Measurements from ENCODE around the gene ARMC8.

DNA sequence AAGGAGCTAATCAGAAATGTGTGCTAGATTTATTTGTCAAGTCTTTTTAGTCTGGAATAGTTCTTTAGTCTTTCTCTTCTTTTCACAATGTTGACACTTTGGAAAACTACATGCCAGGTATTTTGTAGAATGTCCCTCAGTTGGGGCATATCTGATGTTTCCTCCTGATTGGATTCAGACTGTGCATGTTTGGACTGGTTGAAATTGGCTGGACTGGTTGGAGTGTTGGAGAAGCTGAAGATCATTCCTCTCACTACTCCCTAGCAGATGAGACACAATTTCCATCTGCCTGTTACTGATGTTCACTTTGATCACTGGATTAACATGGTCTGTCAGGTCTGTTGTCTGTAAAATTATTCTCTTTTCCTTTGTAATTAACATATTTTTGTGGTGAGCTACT, 138.9 kb downstream of the ARMC8 start:
- no peak for TF ChIP-seq RAD21 (conservative IDR thresholded peaks at IDR 0.05 in 1 of 2, IDR thresholded peaks at IDR 0.05 in 1 of 2)
- TF ChIP-seq NR3C1 (IDR thresholded peaks at IDR 0.05): no peak
- no peak for TF ChIP-seq CBX2 (IDR thresholded peaks at IDR 0.05; ENCODE audit: borderline replicate concordance, low read depth)
- TF ChIP-seq, protein P1, sequence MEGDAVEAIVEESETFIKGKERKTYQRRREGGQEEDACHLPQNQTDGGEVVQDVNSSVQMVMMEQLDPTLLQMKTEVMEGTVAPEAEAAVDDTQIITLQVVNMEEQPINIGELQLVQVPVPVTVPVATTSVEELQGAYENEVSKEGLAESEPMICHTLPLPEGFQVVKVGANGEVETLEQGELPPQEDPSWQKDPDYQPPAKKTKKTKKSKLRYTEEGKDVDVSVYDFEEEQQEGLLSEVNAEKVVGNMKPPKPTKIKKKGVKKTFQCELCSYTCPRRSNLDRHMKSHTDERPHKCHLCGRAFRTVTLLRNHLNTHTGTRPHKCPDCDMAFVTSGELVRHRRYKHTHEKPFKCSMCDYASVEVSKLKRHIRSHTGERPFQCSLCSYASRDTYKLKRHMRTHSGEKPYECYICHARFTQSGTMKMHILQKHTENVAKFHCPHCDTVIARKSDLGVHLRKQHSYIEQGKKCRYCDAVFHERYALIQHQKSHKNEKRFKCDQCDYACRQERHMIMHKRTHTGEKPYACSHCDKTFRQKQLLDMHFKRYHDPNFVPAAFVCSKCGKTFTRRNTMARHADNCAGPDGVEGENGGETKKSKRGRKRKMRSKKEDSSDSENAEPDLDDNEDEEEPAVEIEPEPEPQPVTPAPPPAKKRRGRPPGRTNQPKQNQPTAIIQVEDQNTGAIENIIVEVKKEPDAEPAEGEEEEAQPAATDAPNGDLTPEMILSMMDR (IDR thresholded peaks at IDR 0.05): no peak
- TF ChIP-seq, protein P2, sequence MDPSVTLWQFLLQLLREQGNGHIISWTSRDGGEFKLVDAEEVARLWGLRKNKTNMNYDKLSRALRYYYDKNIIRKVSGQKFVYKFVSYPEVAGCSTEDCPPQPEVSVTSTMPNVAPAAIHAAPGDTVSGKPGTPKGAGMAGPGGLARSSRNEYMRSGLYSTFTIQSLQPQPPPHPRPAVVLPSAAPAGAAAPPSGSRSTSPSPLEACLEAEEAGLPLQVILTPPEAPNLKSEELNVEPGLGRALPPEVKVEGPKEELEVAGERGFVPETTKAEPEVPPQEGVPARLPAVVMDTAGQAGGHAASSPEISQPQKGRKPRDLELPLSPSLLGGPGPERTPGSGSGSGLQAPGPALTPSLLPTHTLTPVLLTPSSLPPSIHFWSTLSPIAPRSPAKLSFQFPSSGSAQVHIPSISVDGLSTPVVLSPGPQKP (IDR thresholded peaks at IDR 0.05; ENCODE audit: low read depth, low read length): no peak
- TF ChIP-seq, protein P3, sequence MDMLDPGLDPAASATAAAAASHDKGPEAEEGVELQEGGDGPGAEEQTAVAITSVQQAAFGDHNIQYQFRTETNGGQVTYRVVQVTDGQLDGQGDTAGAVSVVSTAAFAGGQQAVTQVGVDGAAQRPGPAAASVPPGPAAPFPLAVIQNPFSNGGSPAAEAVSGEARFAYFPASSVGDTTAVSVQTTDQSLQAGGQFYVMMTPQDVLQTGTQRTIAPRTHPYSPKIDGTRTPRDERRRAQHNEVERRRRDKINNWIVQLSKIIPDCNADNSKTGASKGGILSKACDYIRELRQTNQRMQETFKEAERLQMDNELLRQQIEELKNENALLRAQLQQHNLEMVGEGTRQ (IDR thresholded peaks at IDR 0.05): no peak
- TF ChIP-seq POLR2A (IDR thresholded peaks at IDR 0.05; ENCODE audit: low read length): no peak
- TF ChIP-seq SMC3 (IDR thresholded peaks at IDR 0.05): no peak
- TF ChIP-seq EP300 (IDR thresholded peaks at IDR 0.05): no peak
